Coronary artery (tissue), 2 donors: ENCODE measurements around the gene USP34.

Experiments
- DNase-seq: peaks from one replicate; pipeline ENCODE4 v3.0.0-alpha.2; 2017; ENCODE audit warnings: low spot score
- H3K27ac ChIP-seq, 2 donors: fragments of 200-600 bp; sonication (generic); one replicate each; pipeline ENCODE4 v1.5.1; 2016 to 2019
- H3K4me3 ChIP-seq: fragments of 200-600 bp; sonication (generic); 2 replicates; pipeline ENCODE4 v1.5.1; 2016; ENCODE audit warnings: mild to moderate bottlenecking, moderate library complexity
- TF ChIP-seq, protein P1 (sequence below): fragments of 200-600 bp; sonication (generic); IDR thresholded peaks from one replicate; pipeline ENCODE4 v1.5.1; 2019; ENCODE audit warnings: antibody characterized with exemption

Gene USP34, protein sequence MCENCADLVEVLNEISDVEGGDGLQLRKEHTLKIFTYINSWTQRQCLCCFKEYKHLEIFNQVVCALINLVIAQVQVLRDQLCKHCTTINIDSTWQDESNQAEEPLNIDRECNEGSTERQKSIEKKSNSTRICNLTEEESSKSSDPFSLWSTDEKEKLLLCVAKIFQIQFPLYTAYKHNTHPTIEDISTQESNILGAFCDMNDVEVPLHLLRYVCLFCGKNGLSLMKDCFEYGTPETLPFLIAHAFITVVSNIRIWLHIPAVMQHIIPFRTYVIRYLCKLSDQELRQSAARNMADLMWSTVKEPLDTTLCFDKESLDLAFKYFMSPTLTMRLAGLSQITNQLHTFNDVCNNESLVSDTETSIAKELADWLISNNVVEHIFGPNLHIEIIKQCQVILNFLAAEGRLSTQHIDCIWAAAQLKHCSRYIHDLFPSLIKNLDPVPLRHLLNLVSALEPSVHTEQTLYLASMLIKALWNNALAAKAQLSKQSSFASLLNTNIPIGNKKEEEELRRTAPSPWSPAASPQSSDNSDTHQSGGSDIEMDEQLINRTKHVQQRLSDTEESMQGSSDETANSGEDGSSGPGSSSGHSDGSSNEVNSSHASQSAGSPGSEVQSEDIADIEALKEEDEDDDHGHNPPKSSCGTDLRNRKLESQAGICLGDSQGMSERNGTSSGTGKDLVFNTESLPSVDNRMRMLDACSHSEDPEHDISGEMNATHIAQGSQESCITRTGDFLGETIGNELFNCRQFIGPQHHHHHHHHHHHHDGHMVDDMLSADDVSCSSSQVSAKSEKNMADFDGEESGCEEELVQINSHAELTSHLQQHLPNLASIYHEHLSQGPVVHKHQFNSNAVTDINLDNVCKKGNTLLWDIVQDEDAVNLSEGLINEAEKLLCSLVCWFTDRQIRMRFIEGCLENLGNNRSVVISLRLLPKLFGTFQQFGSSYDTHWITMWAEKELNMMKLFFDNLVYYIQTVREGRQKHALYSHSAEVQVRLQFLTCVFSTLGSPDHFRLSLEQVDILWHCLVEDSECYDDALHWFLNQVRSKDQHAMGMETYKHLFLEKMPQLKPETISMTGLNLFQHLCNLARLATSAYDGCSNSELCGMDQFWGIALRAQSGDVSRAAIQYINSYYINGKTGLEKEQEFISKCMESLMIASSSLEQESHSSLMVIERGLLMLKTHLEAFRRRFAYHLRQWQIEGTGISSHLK (N-terminal part only)

DNA sequence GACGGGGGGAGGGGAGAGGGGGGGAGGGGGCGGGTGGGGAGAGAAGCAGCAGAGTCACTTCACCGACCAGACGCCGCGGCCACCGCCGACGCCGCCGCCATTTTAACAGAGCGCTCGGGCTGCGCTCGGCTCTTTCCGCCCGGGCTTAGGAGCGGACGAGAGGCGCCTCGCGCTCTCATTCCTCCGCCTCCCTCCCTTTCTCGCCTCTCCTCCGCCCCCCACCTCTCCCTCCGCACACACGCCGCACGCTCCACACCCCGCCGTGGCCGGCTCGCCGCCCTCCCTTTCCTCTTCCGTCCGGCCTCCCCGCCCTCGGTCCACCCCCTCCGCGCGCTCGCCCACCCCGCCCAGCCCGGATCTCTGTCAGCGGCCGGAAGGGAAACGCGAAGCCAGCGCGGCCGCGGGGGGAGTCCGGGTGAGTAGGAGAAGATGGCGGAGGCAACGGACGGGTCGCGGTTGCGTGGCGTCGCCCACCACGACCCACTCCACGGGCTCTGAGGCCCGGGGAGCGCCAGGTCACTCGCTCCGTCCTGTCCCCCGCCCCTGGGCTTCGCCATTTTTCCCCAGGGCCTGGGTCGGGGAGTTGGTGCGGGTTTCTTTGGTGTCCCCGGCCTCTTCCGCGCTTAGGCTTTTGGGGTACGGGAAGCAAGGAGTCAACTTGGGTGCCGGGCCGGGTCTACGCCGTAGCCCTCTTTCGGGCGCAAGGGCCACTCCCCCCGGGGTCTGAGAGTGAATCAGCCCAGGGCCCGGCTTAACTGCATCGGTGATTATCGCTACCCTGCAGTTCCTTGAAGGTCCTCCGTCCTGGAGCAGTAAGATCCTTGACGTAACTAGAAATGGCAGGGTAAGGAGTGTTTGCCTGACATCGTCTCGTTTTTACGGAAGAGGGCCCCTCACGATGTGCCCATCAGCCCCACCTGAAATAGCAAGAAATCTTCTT lies at the start of gene USP34:
TSS of gene USP34 (minus strand) at position 123 of the 940 bp plus-strand sequence. CDS start 395 bp downstream, outside the sequence.
- peak; percentile 96 for DNase-seq
- TF ChIP-seq, protein P1, sequence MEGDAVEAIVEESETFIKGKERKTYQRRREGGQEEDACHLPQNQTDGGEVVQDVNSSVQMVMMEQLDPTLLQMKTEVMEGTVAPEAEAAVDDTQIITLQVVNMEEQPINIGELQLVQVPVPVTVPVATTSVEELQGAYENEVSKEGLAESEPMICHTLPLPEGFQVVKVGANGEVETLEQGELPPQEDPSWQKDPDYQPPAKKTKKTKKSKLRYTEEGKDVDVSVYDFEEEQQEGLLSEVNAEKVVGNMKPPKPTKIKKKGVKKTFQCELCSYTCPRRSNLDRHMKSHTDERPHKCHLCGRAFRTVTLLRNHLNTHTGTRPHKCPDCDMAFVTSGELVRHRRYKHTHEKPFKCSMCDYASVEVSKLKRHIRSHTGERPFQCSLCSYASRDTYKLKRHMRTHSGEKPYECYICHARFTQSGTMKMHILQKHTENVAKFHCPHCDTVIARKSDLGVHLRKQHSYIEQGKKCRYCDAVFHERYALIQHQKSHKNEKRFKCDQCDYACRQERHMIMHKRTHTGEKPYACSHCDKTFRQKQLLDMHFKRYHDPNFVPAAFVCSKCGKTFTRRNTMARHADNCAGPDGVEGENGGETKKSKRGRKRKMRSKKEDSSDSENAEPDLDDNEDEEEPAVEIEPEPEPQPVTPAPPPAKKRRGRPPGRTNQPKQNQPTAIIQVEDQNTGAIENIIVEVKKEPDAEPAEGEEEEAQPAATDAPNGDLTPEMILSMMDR, result no peak
- Histone ChIP-seq H3K27ac (peak within 1 kb of the TSS; percentile 92 to 99), H3K4me3 (peak within 1 kb of the TSS; percentile 89)

DNA sequence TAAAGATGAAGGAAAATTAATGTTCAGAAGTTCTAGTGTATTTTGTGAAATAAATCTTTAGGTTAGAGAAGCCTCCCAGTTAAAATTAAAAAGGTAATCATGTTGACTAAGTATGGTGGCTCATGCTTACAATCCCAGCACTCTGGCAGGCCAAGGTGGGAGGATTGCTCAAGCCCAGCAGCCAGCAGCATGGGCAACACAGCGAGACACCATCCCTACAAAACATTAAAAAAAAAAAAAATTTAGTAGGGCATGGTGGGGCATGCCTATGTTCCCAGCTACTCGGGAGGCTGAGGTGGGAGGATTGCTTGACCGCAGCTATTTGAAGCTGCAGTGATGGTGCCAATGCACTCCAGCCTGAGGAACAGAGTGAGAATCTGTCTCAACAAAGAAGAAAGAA lies 49.4 kb upstream of the USP34 start:
- Histone ChIP-seq H3K4me3 (no peak overlapping the region), H3K27ac (no peak overlapping the region)
- no peak for DNase-seq
- TF ChIP-seq, protein P1, result no peak

DNA sequence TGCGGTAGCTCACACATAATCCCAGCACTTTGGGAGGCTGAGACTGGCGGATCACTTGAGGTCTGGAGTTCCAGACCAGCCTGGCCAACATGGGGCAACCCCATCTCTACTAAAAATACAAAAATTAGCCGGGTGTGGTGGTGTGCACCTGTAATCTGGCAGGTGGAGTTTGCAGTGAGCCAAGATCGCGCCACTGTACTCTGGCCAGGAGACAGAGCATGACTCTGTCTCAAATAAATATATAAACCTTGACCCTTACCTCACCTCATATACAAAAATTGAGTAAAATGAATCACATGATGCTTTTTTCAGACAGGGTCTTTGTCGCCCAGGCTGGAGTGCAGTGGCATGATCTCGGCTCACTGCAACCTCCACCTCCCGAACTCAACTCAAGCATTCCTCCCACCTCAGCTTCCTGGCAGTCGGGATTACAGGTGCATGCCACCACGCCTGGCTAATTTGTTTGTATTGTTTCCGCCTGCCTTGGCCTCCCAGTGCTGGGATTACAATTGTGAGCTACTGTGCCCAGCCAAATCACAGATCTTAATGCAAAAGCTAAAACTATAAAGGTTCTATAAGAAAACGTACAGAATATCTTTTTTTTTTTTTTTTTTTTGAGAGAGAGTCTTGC lies 42.0 kb upstream of the USP34 start:
- no peak for DNase-seq
- Histone ChIP-seq H3K27ac (no peak overlapping the region), H3K4me3 (no peak overlapping the region)
- TF ChIP-seq, protein P1, result no peak

DNA sequence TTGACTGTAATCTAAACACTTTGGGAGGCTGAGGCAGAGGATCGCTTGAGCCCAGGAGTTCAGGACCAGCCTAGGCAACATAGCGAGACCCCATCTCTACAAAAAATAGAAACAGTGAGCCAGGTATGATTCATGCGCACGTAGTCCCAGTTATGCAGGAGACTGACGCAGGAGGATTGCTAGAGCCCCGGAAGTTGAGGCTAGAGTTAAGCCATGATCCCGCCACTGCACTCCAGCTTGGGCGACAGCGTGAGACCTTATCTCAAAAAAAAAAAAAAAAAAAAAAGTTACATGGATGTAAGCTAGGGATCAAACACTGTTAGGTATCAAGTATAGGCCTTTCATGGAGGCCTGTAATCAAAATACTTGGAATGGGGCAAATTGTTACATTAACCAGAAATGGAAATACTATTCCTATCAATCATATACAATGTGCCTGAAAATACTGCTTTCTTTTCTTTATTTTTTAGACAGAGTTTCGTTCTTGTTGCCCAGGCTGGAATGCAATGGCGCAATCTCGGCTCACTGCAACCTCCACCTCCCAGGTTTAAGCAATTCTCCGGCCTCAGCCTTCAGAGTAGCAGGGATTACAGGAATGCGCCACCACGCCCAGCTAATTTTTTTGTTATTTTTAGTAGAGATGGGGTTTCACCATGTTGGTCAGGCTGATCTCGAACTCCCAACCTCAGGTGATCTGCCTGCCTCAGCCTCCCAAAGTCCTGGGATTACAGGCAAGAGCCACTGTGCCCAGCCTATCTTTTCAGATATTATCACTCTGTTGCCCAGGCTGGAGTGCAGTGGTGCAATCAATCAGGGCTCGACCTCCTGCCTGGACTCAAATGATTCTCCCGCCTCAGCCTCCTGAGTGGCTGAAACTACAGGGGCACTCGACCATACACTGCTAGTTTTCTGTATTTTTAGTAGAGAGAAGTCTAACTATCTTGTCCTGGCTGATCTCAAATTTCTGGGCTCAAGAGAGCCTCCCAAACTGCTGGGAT lies 40.1 kb upstream of the USP34 start:
- no peak for DNase-seq
- TF ChIP-seq, protein P1, result no peak
- no peak overlapping the region for H3K4me3 ChIP-seq
- H3K27ac ChIP-seq, result no peak overlapping the region

DNA sequence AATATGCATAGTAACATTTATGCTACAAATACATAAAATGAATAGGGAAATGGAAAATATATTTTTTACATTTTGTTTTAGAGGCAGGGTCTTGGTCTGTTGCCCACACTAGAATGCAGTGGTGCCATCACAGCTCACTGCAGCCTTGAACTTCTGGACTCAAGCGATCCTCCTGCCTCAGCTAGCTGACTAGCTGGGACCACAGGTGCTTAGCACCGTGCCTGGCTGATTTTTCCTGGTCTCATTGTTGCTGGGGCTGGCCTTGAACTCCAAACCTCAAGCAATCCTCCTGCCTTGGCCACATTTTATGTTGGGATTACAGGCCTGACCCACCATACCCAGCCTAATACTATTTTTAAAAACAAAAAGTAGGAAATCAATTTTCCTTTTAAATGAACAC lies 34.1 kb upstream of the USP34 start:
- no peak overlapping the region for H3K4me3 ChIP-seq
- no peak overlapping the region for H3K27ac ChIP-seq
- no peak for DNase-seq
- TF ChIP-seq, protein P1, result no peak
